Stimulated activated CD8-positive, alpha-beta memory T cell treated with anti-CD3 and anti-CD28 coated beads, Interleukin-4, amount 100 ng/mL, for 4 hours (primary cell): ENCODE data around the gene MCAM.

Experiments
- DNase-seq, 2 donors: peaks; one replicate each; pipeline ENCODE4 v3.0.0-alpha.2; 2020; ENCODE audit warnings: low read depth in 2 of 2, low spot score in 1 of 2

MCAM gene, protein sequence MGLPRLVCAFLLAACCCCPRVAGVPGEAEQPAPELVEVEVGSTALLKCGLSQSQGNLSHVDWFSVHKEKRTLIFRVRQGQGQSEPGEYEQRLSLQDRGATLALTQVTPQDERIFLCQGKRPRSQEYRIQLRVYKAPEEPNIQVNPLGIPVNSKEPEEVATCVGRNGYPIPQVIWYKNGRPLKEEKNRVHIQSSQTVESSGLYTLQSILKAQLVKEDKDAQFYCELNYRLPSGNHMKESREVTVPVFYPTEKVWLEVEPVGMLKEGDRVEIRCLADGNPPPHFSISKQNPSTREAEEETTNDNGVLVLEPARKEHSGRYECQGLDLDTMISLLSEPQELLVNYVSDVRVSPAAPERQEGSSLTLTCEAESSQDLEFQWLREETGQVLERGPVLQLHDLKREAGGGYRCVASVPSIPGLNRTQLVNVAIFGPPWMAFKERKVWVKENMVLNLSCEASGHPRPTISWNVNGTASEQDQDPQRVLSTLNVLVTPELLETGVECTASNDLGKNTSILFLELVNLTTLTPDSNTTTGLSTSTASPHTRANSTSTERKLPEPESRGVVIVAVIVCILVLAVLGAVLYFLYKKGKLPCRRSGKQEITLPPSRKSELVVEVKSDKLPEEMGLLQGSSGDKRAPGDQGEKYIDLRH

DNA sequence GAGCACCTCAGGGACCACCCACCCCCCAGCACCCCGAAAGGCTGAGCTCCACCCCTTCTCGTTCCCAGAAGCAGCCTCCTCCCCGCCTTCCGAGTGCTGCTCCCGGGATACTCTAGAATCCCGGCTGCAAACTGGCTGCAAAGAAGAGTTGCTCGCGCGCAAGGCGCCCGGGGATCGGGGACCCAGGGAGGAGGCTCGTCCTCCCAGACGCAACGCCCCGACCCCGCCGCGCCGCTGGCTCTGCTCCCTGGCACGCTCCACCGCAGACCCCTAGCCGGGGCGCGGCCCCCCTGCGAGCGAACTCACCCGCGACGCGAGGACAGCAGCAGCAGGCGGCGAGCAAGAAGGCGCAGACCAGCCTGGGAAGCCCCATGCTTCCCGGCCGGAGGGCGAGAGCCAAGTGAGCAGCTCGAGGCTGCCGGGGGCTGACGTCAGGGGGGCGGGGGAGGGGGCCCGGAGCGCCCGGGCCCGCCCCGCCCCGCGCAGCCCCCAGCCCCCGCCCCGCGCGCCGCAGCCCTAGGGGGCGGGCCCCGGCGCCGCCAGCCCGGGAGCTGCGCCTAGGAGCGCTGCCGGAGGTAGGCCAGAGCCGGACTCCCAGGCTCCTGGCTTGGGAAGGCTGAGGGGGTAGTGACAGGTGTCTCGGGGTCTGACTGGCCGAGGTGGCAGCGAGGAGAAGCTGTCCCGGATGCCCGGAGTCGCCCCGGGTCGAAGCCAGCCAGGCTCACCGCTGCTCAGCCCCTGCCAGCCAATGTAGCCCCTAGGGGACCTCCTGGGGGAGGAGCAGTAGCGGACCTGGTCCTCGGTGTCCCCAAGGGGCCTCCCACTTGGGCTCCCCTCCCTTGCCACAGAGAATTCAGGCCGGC lies at the start of gene MCAM:
TSS of gene MCAM (minus strand) at position 402 of the 863 bp plus-strand sequence. CDS start at position 373, 29 bp downstream.
- DNase-seq, result no peak

DNA sequence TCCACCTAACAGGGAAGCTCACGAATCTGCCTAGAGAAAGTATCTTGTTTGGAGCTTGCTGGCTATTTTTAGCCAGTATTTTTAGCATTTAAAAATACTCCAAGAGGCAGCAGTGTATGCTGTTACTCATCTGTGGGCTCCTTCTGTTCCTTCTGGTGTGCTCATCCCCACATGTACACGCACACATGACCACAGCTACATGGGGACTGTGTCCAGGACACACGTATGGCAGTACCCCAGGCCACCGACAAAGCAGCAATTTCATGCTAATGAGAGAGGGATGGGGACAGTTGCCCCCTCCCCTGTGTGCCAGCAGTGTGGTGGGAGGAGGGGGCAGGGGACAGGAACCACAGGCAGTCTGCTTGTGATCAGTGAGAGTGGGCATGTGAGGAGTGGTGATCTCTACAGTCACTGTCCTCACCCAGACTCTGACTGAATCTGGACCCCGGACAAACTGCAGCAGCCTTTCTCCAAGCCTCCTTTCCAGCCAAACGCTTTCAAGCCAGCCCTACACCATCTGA lies 48.2 kb upstream of the MCAM start:
- DNase-seq, result no peak

DNA sequence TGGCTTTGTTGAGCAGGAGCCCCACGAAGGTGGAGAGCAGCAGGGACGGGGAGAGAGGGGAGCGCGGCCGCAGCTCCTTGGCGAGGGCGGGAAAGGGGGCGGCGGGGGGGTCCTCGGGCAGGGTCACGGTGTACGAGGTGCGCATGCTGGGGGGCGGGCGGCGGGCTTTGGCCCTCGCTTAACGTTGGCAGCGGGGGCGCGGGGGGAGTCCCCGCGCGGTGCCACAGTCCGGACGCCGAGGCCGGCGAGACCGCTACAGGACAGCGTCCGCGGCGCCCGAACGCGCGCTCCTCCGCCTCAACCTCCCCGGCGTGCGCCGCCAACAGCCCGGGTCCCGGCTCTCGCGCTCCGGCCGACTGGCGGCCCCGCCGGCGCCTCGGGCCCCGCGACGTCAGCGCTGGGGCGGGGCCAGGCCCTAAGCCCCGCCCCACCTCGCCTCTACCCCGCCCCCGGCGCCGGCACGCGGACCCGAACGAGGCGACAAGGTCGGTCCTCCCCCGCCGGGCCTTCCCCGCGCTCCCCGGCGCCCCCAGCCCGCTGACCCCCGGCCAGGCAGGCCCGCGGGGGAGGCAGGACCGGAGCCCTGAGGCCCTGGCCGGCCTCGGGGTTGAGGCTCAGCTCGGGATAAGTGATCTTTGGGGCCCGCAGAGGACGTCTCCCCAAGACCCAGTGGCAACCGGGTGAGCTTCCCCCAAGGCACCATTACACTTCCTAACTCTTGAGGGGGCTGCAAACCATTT lies 47.1 kb upstream of the MCAM start:
- DNase-seq, result peak; percentile 18 to 24

DNA sequence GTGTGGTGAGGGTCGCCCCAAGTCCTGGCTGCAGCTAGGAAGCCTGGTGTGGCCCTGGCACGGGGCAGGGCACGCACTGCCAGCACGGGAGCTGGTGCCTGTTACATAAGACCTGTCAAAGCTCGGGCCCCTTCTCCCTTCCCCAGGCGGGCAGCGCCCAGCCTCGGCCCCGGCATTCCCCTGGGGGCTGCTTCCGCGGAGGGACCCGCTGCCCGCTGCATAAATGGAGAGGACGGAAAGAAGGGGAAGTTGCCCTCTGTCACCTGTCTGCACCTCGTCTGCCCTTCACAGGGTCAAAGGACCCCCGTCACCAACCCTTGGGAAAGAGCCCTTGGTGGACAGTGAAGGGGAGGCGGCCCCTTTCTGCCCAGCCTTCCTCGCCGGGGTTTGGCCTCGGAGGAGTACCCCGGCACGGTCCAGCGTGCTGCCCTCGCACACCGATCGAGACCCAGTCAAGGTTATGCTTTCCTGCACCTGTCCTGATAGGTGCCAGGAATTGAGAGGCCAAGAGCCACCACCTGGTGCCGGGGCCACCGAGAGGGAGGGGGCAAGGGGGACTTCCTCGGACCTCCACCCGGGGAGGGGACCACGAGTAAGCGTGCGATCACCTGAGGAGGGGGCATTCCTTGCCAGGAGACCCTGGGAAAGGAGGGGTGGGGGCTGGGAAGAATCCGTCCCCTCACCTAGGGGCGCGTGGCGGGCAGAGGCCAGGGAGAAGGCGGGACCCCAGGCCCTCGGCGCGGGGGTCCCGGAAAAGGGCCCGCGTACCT lies 46.3 kb upstream of the MCAM start:
- DNase-seq, result no peak

DNA sequence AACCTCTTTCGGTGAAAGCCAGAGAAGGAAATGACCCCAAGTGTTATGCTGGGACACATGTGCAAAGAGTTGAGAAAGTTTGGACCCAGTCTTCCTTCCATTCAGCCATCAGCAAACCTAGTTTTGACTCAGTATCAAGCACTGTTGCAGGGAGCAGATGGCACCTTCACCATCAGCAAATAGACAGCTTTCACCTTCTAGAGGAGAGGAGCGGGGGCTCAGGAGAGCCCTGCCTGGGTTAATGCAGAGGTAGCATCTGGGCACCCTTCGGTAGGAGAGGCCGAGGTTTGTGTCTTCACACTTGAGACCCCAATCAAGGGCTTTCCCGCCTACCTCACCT lies 45.8 kb upstream of the MCAM start:
- no peak for DNase-seq

DNA sequence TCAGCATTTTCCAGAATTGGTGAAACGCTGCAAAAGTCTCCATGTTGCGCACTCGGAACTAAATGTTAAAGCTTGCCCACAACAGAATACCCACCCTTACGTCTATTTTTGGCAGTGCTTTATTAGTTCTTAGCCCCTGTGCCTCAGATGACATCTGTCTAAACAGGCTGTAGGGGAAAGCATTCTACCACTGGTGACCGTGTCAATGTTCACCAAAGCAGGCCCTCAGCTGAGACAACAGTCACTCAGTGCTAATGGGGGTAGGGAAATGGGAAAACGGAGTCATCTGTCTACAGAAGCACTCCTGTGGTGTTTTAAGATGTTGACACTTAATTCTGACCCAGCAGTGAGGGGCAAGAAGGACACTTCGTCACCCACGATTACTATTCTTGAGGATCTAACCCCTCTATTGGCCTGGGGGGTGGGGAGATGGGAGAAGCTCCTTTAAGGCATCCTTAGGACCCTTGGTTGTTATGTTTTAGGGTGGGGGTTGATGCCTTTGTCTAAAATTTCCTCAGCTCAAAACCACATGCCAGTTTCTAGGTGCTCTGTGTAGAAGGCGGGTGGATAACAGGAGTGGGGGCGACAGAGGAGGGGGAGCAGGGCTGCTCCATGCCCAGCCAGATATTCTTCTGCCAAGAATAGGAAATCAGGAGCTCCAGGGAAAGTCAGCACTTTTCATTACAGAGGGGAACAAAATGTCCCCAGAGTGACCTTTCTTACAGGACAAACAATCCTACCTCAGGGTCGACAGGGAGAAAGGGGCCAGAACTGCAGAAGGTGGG lies 45.2 kb upstream of the MCAM start:
- DNase-seq, result no peak

DNA sequence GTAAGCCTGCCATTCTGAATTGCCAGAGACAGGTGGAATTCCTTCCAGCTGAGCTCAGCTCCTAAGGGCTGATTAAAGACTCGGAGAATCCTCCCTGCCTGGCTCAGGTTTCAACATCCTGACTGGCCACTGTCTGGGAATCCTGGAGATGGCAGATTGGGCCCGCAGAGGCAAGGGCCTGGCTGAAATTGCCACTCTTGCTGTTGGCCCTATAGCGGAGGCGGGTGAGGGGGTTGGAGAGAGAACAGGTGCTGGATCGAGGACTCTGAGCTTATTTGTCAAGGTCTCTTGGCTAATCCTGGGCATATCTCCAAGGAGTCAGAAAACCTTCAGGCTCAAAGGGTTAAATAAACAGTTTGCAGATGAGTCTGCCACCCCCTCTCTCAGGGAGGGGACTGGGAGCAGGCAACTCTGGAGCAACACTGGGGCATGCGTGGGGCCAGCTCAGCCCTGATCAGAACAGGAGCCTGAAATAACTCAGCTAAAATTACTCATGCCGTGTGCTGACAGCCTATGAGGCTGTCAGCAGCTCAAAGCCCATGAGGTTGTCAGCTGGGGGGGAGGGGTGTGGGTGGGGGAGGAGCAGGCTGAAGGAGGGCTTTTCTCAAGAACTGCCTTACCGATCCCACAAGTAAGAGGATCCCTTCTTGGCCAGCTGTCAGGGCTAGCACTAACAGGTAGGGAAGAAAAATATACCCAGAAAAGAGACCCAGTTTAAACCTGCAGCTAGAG lies 44.3 kb upstream of the MCAM start:
- no peak for DNase-seq

DNA sequence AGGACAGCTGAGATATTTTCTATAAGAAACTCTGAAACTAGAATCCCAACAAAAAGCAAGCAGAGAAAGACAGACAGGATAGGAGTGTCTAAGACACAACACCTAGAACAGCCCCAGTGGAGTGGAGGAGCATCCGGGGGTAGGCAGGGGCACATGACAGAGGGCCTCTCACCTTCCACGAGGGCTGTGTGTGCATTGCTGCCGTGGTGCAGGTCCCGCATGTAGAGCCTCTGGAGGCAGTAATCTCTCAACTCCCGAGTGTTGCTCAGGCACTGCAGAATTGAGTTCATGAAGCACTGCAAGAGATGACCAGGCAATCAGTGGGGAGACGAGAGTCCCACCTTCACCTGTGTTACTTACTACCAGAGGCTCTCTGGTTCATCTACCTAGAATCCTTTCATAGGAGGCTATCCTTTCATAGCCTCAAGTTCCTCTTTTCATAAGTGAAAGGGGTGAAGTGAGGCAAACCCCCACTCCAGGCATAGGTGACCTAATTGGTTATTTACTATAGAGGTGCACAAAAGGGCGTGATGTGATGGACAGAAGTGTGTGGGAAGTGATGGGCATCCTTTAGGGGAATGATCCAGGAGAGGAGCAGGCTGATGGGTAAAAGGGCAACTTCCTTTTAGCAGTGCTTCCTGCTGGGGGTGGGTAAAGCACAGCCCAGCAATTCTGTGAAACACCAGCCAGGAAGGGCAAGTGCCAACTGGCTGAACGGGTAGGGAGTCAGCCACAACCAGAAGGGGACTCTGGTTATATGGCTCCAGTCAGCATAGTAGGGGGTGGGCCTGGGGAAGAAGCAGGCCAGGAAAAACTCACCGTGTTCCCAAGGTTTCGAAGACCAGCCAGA lies 42.7 kb upstream of the MCAM start:
- no peak for DNase-seq

DNA sequence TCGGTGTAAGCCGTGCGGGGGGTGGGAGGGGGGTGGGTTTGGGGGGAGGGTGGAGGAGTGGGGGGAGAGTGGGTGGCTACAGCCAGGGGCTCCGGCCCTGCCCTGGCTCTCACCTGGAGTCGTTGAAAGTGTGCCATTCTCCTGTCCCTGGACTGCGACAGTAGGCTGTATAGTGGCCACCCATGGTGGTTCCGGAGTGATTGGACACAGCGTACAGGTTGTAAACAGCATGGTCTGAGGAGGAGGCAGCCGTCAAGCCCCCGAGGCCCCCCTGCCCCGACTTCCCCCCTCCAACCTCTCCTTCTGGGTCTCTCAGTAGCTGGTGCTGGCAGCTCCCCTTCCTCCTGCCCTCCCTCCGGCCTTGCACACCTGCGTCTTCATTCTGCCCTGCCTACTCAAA lies 40.1 kb upstream of the MCAM start:
- no peak for DNase-seq

DNA sequence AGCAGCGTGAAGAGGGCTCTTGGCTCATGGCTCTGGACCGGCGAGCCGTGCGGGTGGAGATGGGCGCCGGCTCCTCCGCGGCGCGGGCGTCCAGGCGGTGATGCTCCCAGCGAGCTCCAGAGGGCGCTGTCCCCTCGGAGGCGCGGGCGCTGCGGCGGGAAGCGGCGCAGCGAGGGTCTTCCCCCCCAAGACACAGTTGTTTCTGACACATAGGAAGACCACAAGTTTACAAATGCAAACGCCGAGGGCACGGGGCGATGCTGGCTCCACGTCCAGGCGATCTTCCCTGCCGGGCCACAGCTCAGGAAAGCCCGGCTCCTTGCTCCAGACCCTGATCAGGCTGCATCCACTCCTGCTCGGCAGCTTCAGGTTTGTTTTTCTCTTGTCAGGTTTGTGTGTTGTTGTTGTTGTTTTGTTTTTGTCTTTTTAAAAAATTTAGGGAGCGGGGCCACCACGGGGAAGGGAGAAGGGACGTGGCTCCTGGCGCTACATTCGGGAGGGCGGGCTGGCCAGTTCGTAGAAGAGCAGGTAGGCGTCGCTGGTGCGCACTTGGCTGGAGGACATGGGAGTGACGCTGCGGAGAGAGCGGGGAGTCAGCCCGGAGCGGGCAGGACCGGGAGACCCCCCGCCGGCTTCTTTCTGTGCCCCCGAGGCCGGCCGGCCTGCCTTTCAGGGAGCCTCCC lies 39.6 kb upstream of the MCAM start:
- peak; percentile 33 to 44 for DNase-seq

DNA sequence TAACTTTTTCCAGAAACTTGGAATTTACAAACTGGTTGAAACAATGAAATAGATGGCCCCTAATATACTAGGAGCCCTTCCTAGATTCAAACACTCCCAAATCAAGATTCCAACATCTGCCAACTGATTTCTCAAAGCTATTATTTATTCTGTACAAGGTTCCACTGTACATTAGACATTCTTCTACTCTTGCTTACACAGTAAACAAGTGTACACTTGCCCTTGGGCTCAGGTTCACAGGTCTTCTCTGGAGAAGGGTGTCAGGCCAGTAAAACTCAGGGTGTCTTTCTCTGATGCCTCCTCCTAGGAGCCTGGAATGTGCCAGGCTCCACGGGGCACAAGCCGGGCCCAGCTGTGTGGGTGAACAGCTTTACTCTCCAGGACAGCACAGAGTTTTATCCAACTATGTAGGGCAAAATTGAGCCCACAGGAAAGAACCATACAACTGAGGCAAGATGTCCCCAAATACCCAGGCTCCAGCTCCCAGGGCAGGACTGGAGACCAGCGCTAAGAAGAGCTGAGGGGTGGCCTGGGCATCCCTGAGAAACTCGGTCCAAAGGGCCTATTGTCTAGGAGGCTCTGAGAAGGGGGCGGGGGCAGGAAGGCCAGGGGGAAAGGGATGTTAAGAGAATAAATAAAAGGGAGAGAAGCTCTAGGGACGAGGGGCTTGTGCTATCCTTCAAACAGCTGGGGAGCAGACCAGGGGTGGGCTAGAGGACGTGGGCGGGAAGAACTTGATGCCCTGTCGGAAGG lies 38.3 kb upstream of the MCAM start:
- no peak for DNase-seq

DNA sequence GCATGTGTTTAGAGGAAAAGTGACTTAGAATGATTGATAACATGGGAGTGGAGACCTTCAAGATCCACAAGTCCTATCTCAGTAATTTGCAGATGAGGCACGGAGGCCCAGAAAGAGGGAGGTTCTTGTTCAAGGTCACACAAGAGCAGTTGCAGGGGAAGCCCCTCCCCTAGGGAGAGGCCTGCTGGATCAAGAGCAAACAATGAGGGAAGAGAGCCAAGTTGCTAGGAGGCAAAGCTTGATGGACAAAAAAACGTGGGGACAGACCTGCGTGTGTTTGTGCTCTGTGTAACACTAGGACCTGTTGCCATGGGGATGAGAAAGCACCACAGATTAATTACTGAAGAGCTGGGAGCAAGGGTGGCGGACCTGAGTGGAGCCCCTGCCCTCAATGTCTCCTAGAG lies 35.9 kb upstream of the MCAM start:
- DNase-seq, result no peak

DNA sequence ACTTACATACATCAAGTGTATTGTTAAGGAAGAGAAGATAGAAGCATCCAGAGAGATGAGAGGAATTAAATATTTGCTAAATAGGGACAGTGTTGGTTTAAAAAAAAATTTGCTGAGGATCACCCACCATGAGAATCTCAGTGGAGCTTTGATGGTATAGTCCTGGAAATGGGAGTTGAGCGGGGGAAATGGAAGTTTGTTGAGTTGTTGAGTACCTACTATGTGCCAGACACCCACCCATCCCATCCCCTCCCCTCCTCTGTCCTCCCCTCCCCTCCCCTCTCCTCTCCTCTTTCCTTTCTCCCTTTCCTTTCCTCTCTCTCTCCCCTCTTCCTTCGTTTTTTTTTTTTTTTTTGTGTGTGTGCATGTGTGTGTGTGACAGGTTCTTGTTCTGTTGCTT lies 34.3 kb upstream of the MCAM start:
- no peak for DNase-seq

DNA sequence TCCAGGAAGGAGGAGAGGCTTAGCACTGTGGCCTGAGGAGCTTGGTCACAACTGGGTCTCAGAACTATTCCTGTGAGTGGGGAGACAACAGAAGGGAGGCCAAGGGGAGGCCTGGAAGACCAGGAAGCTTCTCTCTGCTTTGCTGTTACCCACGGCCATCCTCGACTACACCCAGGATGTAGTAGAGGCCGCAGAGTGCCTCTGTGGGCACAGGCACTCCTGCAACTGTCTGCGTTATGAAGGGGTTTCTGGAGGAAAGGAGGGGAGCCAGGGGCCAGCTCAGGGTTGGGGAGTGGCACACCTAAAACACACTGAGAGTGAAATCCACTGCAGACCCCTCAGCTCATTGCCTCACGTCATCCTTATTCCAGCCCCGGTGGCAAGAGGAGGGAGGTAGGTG lies 33.4 kb upstream of the MCAM start:
- no peak for DNase-seq

DNA sequence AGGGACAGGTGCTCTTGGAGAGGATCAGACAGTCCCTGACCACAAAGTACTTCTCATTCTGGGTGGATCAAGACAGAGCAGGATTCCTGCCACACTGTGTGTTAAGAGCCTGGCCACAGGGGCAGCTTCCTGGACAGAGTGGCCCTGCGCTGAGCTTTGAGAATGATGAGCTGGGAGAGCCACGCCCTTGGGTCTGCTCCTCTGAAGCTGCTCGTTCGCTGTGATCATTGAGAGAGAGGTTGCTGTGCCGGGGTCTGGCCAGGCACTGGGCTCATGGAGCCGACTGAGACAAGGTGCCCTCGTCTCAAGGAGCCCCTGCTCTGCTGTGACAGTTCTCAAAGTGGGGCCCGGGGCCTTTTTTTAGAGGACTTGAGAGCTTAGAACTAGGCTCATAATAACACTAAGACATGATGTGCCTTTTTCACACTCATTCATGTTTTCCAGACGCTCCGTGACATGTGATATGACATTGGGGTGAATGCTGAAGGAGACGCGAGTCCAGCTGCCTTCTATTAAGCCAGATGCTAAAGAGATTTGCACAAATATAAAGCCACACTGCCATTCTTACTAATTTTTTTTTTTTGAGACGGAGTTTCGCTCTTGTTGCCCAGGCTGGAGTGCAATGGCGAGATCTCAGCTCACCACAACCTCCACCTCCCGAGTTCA lies 31.1 kb upstream of the MCAM start:
- no peak for DNase-seq

DNA sequence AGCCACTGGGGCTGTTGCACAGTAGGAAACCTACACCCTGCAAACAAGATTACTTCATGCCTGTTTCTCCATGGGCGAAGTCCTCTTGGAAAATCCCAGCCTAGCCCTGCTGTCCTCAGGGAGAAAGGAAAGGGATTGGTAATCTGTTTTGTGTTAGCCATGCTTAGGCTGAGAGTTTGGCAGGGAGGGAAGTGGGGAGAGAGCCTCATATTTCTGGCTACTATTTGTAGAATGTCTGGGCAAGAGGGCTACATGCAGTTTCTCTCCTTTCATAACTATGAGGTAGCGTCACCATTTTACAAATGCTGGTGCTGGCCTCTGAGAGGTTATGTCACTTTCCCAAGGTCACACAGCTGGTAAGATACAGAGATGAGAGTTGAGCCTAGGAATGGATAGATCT lies 30.3 kb upstream of the MCAM start:
- DNase-seq, result no peak
